ENCODE results near the gene RAP1GAP2.

RAP1GAP2 gene

DNA sequence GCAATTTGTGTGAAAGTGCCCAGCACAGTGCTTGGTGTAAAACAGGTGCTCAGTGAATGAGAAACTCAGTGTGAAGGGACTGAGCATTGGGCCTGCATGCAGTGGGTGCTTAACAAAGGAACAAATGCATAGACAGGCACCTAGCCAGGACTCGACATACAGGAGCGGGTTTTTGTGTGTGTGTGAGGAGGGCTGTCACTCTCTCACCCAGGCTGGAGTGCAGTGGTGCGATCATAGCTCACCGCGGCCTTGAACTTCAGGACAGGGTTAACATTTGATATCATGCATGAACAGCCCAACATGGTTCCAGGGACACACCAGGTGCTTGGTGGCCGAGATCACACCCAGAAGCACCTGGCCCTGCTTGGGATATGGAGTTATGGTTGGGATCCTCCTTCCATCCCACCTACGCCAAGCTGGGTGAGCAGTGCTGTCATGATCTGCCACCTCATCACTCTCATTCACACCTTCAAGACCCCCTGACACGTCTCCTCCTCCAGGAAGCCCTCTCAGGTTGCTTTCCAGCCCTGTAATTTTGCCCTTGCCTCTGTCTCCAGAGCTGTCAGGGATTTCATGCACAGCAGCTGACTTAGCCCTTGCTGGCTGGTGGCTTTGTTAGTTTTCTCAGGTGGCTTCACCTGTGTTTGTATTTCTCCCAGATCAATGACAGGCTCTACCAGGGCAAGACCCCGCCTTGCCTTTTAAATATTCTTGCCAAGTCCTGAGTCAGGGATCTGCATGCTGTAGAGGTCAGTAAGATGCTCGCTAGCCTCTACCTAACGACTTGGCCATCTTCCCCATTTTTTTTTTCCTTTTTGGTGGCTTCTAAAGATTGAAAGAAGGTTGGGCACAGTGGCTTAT, 200.8 kb downstream of the RAP1GAP2 start:
- no peak for DNase-seq (ENCODE audit: low read depth)

DNA sequence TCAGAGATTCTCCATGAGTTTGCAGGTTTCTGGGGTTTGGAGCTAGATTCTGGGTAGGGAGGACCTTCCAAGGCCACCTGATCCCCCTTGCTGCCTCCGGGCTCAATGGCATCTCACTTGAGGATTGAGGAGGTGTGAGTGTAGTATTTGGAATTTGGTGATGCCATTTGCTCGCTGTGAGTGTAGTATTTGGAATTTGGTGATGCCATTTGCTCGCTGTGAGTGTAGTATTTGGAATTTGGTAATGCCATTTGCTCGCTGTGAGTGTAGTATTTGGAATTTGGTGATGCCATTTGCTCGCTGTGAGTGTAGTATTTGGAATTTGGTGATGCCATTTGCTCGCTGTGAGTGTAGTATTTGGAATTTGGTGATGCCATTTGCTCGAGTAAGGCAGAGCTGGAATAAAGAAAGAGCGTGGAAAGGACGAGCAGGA, 202.2 kb downstream of the RAP1GAP2 start:
- DNase-seq (ENCODE audit: low read depth), result peak; percentile 49

DNA sequence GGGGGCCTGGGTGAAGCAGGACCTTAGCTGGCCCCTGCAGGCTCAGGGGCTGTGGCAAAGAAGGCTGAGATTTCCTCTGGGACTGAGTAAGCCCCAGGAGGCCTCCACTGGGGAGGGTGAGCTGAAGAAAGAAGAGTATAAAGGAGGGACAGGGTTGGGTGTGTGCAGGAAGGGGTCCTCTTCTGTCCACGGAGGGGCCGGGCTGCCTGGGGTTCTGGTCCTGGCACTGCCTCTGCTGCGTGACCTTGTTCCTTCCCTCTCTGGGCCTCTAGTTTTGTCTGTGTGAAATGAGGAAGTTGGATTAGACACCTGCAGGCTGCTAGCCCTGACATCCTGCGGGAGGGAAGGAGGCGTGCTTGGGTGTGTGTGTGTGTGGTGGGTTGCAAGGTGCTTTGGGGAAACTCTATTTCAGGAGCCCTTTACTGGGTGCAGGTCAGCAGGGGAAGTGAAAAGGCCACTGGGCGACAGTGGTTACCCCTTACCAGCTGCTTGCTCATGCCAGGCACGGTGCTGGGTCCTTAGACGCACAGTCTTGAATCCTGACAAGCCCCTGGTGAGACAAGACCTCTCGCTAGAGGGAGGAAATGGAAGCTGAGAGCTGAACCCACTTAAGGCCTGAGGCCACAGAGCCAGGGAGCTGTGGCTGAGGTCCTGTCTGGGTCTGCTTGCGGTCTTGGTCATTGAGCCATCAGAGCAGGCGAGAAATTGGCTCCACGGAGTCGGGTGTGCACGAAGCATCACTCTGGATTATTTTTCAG, 206.5 kb downstream of the RAP1GAP2 start:
- DNase-seq (ENCODE audit: low read depth), result no peak

DNA sequence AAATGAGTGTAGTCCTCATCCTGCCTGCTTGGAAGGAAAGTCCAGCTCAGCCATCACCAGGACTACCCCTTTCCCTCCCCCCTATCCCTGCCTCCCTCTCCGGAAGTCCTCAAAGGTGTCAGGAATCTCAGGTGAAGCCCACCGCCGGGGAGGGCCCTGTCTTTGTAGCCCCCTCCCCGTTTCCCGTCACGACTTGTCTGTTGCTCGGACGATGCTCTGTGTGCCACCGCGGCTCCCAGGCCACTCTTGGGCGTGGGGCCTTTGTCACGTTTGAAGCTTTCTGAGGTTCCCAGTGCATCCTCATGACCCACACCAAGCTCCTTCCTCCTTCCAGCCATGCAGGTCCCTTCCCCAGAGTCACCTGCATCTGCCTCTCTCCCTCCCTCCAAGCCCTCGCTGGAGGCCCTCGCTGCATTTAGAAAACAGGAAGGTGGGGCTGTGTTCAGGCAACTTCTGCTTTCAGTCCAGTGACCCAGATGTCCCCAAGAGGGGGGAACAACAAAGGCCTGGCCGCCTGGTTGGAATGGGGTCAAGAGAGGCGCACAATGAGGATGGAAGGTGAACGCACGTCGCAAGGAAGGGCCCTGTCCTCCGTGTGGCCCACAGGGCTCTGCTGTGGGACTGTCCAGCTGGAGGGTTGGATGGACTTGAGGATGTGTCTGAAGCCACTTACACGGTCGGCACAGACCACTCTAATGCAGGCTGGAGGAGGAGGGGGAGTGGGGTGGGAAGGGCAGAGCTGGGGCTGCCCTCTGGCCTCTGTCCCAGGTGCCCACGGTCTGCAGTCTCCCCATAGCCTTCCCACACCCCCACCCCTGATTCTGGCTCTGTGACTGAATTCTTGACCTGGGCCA, 207.3 kb downstream of the RAP1GAP2 start:
- no peak for DNase-seq (ENCODE audit: low read depth)

DNA sequence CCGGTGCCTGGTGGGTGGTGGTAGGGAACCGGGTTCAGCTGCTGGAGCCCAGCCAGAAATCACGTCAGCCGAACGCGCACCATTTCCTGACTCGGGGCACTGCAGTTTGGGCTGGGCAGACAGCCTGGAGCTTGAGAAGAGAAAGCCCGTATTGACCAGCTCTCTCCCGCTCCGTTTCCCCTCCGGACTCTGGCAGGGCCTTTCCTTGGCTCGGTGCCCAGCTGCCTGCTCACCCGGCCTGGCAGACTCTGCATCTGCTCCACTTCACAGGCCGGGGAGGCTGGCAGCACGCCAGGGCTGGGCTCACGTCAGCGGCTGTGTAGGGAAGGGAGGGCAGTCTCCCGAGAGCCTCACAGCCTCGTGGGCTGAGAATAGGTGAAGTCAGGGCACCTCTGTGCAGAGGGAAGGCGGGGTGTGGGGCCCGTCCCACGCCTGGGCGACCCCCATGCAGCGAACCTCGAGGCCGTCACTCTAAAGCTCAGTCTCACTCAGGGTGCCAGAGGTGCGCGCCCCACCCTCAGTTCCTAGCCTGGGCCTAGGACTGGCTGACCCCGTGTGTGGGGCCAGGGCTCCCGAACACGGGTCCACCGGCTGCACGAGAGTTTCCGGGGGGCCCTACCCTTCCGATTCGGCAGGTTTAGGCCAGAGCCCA, 208.0 kb downstream of the RAP1GAP2 start:
- peak; percentile 98 for DNase-seq (ENCODE audit: low read depth)

DNA sequence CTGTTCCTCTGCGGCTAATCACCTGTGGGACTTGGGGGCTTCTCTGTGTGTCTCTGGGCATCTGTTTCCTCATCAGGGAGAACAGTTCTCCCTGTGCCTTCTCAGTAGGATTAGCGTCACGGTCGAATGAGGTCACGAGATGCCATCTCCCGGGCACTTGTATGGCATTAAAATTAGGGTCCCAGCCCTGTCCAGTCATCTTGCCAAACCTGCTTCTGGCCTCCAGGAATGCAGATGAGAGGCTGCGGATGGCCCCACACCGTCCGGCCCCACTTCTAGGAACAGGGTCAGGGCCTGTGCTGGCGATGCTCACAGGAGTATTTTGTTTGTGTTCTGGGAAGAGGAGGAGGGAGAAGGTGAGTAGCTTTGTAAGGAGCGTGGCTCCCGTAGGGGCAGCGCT, 208.7 kb downstream of the RAP1GAP2 start:
- no peak for DNase-seq (ENCODE audit: low read depth)

DNA sequence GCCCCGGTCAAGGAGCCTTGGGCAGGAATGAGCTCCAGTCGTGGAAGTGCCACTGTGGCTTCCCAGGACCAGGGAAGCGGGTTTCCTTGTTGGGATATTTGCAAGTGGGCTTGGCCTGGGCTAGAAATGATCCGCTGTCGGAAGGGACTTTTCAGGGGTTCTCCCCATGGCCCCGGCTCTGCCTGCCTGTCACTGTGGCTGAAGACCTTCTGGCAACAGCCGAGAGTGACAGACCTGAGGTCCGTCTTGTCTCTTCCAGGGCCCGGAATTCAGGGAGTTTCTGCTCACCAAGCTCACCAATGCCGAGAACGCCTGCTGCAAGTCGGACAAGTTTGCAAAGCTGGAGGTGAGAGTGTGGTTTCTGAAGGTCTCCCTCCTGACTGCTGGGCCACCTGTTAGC, 209.5 kb downstream of the RAP1GAP2 start:
- DNase-seq (ENCODE audit: low read depth), result no peak

DNA sequence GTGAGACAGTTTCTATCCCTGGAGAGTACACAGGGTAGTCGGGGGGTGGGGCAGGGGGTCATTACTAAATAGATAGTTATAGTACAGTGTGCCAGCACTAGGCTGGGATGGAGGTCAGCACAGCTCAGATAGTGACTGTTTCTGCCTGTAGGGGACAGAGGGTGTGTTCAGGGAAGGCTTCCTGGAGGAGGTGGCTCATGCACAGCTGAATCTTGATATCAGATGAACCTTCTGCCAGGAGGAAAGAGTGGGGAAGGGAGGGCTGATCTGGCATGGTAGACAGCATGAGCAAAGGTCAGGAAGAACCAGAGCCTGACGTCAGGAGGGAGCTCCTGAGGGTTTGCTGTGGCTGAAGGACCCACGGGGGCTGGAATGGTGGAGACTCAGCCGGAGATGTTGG, 210.6 kb downstream of the RAP1GAP2 start:
- no peak for DNase-seq (ENCODE audit: low read depth)

DNA sequence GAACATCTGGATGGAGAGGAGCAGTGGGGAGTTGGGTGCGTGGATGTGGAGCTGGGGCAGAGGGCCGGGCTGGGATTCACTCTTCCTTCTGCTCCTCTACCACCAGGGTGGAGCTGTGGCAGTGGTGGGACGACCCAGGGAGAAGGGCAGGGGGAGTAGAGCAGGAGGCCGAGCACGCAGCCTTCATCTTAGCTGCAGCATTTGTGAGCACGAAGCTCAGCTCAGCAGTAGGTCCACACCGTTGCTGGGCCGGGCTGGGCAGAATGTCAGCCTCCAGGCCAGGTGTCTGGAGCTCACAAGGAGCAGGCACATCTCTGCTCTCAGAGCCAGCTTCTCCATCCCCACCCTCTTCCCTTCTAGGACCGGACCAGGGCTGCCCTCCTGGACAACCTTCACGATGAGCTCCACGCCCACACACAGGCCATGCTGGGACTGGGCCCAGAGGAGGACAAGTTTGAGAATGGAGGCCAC, 211.4 kb downstream of the RAP1GAP2 start:
- DNase-seq (ENCODE audit: low read depth), result no peak

DNA sequence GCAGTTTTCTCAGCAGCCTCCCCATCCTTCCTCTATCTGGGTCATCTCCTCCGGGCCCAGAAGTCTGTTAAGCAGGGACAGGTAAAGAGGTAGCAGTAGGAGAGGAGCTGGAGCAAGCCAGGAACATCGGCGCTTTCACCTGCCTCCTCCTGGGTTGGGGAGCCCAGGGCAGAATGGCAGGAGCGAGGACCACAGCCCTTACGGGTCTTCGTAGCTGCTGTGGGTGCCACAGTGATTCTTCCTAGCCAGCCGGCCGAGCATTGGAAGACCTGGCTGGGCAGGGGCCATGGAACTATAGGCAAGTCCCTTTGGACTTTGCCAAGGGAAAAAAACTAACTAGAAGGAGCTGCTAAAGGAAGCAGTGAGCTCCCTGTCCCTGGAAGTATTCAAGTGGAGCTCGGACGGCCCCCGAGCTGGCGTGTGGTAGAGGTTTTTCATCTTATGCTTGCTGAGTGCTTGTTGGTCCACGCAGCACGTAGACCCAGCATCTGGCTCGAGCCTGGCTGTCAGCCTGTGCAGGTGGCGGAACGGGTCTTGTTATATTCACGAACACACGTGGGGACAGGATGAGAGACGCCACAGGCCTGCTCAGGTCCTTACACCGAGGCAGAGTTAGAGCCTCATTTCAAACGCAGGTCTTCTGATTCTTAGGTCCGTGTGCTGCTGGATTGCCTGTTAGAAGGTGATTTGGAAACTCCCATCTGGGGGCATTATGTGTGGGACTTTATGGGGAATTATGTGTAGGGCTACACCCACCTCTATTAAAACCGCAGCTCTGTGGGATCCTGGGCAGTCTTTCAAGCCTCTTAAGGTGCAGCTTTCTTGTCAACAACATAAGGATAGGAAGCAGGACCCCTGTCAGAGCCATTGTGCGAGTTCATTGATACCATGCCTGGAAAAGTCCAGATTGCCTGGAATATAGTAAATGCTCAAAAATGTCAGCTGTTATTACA, 212.4 kb downstream of the RAP1GAP2 start:
- no peak for DNase-seq (ENCODE audit: low read depth)

DNA sequence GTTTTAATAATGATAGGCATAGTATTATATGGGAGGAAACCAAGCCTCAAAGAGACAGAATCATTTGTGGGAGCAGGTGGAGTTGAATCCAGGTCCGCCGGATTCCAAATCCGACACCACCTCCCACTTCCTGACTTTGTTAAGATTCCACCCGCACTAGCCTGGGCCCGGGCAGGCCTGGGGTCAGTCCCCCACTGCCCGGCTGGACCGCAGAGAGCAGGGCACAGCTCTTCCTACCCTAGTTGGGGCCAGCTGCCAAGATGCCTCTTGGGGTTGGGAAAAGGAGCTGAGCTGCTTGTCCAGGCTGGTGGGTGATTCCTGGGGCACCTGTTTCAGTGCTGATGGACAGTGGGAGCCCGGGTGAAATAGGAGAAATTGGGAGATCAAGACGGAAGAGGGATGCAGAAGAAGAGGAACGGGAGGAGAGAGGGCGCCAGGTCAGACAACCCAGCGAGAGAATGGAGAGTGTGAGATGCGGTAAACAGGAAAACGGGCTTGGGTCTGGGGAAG, 213.2 kb downstream of the RAP1GAP2 start:
- no peak for DNase-seq (ENCODE audit: low read depth)

DNA sequence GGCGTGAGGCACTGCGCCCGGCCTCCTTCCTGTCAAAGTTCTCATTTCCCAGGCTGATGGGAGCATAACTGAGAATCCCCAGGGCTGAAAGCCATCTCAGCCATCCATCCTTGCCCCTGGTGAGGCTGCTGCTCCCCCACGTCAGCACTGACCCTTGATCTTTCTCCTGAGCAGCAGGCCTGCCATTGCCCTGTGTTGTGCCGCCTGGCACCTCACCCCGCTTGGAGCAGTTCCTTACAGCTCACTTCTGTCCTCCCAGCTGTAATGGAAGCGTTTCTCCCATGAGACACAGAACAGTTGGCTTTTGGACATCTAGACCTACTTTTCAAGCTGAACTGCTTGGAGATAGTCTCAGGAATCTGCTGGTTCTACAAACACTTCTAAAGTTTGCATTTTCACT, 215.7 kb downstream of the RAP1GAP2 start:
- DNase-seq (ENCODE audit: low read depth), result no peak

DNA sequence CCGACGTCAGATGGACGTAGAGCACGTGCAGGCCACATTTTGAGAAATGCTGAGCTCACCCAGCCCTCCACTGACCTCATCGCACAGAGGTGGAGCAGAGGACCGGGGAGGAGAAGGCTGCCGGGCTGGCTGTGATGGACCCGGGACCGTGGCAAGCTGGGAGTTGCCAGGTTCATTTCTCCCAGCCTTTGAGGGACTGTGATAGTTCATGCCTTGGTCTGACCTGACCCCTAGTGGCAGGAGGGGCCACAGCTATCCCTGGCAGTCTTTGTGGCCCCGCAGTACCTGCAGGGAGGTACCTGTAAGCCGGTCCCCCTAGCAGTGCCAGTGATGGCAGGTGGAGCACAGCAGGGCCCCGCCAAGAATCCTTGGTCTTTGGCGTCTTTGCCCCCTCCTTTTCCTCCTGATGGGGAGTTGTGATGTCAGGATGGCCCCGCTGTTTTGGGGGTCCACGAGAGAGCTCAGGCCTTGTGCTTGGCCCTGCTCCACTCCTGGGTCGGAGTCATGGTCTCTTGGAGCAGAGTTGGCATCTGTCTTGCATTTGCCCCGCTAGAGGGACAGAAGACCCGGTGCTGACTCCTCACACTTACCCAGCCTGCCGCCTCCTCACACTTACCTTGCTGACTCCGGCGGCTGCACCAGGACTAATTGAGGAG, 216.8 kb downstream of the RAP1GAP2 start:
- DNase-seq (ENCODE audit: low read depth), result peak; percentile 52

DNA sequence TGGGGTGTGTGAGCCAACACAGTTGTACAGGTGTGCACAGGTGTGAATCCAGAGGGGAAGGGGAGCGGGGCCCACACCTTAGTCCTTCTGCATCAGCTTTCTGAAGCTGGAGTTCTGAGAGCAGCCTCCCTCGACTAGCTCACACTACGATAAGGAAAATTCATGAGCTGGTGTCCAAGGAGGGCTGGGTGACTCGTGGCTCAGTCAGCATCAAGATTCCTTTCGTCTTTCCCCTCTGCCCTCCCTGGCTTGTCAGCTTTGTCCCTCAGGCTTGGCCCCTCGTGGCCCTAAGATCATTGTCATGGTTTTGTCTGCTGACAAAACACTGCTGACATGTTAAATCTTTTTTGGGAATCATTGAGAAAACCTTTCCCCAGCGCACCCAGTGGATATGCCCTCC, 219.7 kb downstream of the RAP1GAP2 start:
- DNase-seq (ENCODE audit: low read depth), result peak; percentile 36

DNA sequence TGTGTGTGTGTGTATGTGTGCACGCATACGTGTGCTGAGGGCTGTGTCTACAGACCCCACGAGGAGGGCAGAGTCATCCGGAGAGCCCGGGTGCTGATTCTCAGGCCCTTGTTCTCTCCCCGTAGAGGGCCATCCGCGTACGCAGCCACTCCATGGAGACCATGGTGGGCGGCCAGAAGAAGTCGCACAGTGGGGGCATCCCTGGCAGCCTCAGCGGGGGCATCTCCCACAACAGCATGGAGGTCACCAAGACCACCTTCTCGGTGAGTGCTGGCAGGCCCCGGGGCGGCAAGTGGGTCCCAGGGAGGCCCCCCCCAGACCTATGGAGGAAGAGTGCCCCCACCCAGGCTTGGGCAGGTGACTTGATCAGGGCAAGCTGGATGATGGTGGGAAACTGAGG, 221.7 kb downstream of the RAP1GAP2 start:
- no peak for DNase-seq (ENCODE audit: low read depth)

DNA sequence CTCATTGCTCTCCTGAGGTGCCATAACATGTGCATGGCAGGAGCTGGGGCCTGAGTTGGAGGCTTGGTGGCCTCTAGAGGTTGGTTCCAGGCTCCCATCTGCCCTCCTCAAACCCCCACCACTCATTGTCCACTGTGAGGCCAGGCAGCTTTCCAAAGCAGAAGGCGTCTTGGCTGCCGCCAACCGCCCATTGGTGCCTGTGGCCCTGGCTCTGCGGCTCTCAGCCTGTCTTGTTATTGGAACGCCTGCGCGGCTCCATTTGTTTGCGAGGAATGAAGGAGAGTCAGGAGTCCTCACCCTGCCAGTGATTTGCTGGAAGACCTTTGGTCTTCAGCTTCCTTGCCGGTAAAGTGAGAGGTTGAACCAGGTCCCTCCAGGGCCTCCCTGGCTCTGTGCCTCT, 223.5 kb downstream of the RAP1GAP2 start:
- no peak for DNase-seq (ENCODE audit: low read depth)

DNA sequence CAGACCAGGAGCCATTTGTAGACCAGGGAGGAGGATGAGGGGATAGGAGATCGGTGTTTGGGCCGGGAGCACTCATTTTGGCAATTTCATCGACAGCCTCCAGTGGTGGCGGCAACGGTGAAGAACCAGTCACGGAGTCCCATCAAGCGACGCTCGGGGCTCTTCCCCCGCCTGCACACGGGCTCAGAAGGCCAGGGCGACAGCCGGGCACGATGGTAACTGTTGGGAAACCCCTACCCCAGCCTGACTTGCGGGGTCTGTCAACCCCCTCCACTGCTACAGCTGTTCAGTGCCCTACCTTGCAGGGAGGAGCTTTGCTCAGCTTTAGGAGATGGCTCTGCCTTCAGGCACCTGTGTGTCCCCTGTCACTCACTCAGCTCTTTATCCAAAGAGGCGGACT, 224.1 kb downstream of the RAP1GAP2 start:
- no peak for DNase-seq (ENCODE audit: low read depth)

DNA sequence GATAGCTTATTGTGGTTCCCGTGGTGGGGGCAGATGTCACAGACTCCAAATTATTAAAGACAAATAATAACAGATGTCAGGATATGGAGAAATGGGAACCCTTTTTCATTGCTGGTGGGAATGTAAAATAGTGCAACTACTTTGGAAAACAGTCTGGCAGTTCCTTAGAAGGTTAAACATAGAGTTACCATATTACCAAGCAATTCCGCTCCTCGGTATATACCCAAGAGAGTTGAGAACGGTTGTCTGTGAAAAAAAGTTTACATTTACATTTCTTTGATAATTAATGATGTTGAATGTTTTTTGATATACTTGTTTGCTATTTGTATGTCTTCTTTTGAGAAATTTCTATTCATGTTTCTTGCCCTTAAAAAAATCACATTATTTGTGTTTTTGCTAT, 226.0 kb downstream of the RAP1GAP2 start:
- DNase-seq (ENCODE audit: low read depth), result no peak

DNA sequence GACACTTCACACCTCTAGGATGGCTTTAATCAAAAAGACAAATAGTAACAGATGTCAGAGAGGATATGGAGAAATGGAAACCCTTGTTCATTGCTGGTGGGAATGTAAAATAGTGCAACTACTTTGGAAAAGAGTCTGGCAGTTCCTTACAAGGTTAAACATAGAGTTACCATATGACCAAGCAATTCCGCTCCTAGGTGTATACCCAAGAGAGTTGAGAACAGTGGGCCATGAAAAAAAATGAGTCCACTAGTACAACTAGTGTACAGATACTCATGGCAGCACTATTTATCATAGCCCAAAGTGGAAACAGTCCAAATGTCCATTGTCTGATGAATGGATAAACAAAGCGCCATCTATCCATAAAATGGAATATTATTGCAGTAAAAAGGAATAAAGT, 228.1 kb downstream of the RAP1GAP2 start:
- no peak for DNase-seq (ENCODE audit: low read depth)

Data from fibroblast of gingiva (primary cell).